Mucosa of descending colon (tissue), 3 donors: ENCODE data around the gene LDLRAD4. TPM values are rescaled to one million over a fixed set of nuclear protein-coding genes. Genes with fewer than 3 reads are reported as not detected.

ENCODE experiments used
- ATAC-seq: fragments of 200-7000 bp; cut with Tn5 transposase; one replicate; pipeline ENCODE4 v1.9.1; 2020; ENCODE audit warnings: mild to moderate bottlenecking, moderate library complexity
- DNase-seq, 3 donors: peaks; one replicate each; pipeline ENCODE4 v3.0.0-alpha.2; 2020
- H3K36me3 ChIP-seq: fragments of 200-600 bp; one replicate; pipeline ENCODE4 v1.8.0; 2021; ENCODE audit warnings: low read depth, mild to moderate bottlenecking
- H3K4me1 ChIP-seq: fragments of 200-600 bp; one replicate; pipeline ENCODE4 v1.8.0; 2021; ENCODE audit warnings: low read depth, mild to moderate bottlenecking
- H3K4me3 ChIP-seq: fragments of 200-600 bp; one replicate; pipeline ENCODE4 v1.8.0; 2021; ENCODE audit warnings: mild to moderate bottlenecking
- H3K9me3 ChIP-seq: fragments of 200-600 bp; one replicate; pipeline ENCODE4 v1.8.0; 2021; ENCODE audit warnings: mild to moderate bottlenecking
- intact Hi-C, 2 donors: fragments of 100-400 bp; cut with DNase I in 1 of 2; cut with micrococcal nuclease in 1 of 2; formaldehyde crosslinking; loops; one replicate each; pipeline versions ENCODE4 v1.11.0 to v1.11.1; 2022; cut with DNase I, micrococcal nuclease
- total RNA-seq, 3 donors: library from RNA; stranded (reverse); fragmentation: NEBNext Ultra II Directional in 2 of 3; extraction: Animal tissue kit (Norgen Biotek cat#: 25700) in 2 of 3; gene quantifications; one replicate each; pipeline versions ENCODE4 v1.2.1 to v1.2.4, GENCODE V29; 2021 to 2023
- TF ChIP-seq, protein P1 (sequence below): fragments of 200-600 bp; IDR thresholded peaks from one replicate; pipeline ENCODE4 v1.8.0; 2022; ENCODE audit warnings: antibody characterized with exemption, mild to moderate bottlenecking
- donor health status: DM: no; HTN: no; CAD: no; lungs with moderate emphysema.
- donor health status: DM: no; HTN: no; CAD: no.
- donor health status: DM: no; HTN: yes; CAD: no.

Gene LDLRAD4
- total RNA-seq, 3 donors from 2014 or later, result 36.8 to 41.0 (median 37.4) TPM

DNA sequence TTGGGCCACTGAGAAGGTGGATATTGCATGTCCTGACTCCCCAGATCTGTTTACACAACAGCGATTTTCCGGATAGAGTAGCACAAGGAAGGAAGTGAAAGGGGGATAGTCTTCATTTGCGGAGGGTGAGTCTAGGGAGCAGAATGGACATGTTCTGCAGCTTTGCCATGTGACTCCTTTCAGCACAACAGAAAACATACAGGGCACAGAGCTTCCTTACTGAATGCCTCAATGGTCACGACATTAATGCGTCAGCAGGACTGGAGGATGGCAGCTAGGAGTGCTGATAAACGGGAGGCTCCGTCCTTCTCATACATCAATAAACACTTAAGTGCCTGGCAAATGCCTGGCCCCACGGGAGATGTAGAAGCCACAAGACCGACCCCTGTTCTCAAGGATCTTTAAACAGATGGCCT, 344.8 kb downstream of the LDLRAD4 start:
- ATAC-seq (peak; percentile 19), DNase-seq (no peak)
- Histone ChIP-seq H3K4me1 (no peaks in the 10 kb centered on the region), H3K9me3 (no peaks in the 10 kb centered on the region), H3K4me3 (no peak overlapping the region), H3K36me3 (no peaks in the 10 kb centered on the region)
- intact Hi-C loops, result no loop called here
- TF ChIP-seq, protein P1, sequence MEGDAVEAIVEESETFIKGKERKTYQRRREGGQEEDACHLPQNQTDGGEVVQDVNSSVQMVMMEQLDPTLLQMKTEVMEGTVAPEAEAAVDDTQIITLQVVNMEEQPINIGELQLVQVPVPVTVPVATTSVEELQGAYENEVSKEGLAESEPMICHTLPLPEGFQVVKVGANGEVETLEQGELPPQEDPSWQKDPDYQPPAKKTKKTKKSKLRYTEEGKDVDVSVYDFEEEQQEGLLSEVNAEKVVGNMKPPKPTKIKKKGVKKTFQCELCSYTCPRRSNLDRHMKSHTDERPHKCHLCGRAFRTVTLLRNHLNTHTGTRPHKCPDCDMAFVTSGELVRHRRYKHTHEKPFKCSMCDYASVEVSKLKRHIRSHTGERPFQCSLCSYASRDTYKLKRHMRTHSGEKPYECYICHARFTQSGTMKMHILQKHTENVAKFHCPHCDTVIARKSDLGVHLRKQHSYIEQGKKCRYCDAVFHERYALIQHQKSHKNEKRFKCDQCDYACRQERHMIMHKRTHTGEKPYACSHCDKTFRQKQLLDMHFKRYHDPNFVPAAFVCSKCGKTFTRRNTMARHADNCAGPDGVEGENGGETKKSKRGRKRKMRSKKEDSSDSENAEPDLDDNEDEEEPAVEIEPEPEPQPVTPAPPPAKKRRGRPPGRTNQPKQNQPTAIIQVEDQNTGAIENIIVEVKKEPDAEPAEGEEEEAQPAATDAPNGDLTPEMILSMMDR, result no peak

DNA sequence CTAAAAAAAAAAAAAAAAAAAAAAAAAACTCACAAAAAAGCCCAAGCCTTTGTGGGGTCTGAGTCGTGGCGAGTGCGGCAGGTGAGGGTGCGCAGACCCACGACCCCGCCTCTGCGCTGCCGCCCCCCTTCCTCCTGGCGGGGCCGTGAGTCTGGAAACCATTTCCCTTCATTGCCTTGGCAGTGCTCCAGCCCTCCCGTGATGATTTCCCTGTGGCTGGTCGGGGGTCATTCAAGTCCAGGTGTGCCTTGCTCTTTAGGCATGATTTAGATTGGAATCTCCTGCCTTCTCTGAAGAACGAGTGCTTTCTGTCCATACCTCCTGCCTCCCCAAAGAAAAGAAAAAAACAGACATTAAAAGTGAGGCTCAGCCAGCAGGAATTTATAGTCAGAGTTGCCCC, 346.0 kb downstream of the LDLRAD4 start:
- ATAC-seq (no peak), DNase-seq (peak in 2 of 3 donors; percentile 55 to 65)
- Histone ChIP-seq H3K9me3 (no peaks in the 10 kb centered on the region), H3K4me3 (no peak overlapping the region), H3K4me1 (no peaks in the 10 kb centered on the region), H3K36me3 (no peaks in the 10 kb centered on the region)
- intact Hi-C loops, result no loop called here
- TF ChIP-seq, protein P1, result no peak

DNA sequence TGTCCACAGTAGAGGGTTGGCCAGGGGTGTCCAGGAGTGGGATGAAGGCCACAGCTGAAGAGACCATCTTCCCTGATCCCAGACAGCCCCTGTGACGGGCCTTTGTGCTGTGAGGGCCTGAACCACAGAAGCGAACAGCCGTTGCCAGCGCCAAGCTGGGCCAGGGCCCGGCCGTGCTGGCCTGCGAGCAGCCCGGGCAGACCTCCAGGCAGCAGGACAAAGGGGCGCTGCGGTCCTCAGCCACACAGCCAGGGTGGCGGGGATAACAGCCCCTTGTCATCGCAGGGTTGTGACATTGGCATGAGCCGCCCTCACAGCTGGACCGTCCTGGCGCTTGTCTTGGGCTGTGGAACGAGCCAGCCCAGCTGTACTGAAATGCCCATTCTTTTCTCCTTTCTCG, 346.7 kb downstream of the LDLRAD4 start:
- no peaks in the 10 kb centered on the region for H3K9me3 ChIP-seq
- no peaks in the 10 kb centered on the region for H3K36me3 ChIP-seq
- TF ChIP-seq, protein P1, result no peak
- intact Hi-C loops, result no loop called here
- no peaks in the 10 kb centered on the region for H3K4me1 ChIP-seq
- ATAC-seq (no peak), DNase-seq (no peak)
- H3K4me3 ChIP-seq, result no peak overlapping the region

DNA sequence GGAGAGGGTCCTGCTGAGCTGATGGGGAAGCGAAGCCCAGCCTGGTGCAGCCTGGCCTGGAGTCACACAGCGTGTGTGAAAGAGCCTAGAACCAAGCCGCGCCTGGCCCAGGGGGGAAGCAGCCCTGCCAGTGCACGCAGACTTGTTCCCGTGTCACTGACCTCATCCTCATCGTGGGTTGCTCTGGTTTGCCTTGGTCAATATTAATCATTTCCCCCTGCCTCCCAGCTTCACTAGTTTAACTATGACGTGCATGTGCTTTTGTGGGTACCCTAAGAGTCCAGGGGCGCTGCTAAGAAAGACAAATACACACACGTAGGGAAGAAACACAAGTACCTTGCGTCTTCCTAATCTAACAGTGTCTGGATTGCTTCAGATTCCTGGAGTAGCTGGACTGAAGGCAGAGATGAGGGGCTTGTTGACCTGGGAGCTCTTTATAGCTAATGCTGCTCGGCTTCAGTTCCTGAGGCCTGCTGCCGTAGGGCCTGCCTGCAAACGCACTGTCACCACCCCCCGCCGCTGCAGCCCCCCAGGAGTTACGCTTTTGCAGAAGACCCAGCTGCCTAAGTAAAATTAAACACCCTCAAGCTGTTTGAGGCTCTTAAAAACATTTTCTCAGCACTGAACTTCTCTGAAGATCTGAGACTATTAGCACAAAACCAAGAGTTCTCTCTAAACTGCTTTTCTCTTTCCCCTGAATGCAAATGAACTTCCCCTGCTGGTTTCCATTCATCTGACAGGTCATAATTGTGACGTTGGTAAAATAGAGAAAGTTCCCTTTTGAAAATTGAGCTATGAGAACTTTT, 348.6 kb downstream of the LDLRAD4 start:
- intact Hi-C loops, result no loop called here
- Histone ChIP-seq H3K4me3 (no peak overlapping the region), H3K9me3 (no peaks in the 10 kb centered on the region), H3K36me3 (no peaks in the 10 kb centered on the region), H3K4me1 (no peaks in the 10 kb centered on the region)
- peak in 2 of 3 donors; percentile 30 to 78 for DNase-seq
- TF ChIP-seq, protein P1, result no peak
- peak; percentile 58 for ATAC-seq

DNA sequence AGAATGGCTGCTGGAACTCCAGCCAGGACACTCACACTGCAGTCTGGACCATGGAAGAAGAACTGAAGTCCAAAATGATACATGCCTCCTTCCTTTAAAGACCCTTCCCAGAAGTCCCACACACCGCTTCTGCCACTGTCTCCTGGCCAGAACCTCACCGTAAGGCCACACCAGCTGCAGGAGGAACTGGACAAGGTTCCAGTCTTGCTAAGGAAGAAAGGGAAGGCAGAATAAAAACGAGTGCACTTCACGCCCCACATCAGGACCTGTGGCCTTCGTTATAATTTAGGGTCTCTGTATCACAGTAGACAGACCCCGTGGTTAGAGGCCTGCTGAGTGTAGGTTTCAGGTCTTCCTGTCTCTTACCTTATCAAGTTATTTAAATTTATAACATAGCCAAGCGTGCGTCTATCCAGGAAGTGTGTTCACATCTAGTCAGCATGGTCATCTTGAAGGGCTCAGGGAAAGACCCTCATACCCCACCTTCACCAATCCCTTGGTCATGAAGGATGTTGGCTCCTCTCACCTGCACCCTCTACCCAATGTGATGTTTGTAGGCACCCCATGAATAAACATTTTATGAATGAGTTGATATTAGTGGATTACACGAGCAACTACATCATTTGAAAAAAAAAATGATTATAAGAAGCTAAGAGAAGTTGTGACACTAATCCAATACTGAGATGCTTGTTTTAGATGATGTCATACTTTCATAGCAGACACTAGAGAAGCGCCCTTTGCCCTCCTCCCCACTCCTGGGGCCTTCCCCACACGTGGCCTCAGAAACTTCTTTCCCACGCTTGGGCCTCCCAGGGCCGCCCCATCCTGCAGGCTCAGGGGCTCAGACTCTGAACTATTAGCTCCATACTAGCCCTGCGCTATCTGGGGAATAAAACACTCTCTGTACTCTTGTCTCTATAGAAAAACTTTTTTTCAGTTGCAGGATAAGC, 350.2 kb downstream of the LDLRAD4 start:
- no peaks in the 10 kb centered on the region for H3K36me3 ChIP-seq
- DNase-seq (no peak), ATAC-seq (peak; percentile 18)
- H3K9me3 ChIP-seq, result no peaks in the 10 kb centered on the region
- no peak overlapping the region for H3K4me3 ChIP-seq
- no peaks in the 10 kb centered on the region for H3K4me1 ChIP-seq
- intact Hi-C loops, result no loop called here
- TF ChIP-seq, protein P1, result no peak
